Femur (tissue), 1 donor: ENCODE data around the gene LRRC23.

ENCODE experiments used
- DNase-seq: peaks from one replicate; pipeline ENCODE4 v3.0.0-alpha.2; 2017

The LRRC23 gene

DNA sequence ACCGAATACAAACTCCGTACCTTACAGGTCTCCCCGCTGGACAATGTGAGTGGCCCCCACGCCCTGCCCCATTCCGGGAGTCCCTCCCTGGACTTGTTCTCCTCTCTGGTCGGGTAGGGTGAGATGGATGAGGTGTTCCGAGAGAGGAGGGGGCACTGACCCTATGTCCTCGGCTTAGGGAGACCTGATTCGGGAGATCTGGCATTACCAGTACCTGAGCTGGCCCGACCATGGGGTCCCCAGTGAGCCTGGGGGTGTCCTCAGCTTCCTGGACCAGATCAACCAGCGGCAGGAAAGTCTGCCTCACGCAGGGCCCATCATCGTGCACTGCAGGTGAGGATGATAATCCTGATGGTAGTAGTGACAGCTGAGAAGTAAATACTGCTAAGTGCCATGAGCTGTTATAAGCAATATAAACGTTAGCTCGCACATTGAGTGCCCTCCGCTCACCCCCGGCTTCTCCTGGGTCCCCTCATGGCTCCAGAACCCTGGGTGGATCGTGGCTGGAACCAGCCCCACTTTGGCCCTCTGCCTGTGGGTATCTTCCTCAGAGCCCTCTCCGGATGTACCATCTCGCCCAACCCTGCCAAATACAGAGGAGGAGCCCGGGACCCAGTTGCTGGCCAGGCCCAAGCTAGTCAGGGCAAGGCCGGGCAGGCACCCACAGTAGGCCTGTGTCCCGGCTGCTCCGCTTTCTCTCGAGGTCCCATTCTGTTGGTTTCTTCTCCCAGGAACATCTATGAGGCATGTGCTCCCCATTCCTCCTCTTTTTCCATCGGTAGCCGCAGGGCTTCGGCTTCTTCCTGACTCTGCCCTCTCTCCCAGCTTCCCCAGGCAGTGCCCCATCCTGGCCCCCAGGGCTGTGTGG lies 53.4 kb downstream of the LRRC23 start:
- DNase-seq: no peak

DNA sequence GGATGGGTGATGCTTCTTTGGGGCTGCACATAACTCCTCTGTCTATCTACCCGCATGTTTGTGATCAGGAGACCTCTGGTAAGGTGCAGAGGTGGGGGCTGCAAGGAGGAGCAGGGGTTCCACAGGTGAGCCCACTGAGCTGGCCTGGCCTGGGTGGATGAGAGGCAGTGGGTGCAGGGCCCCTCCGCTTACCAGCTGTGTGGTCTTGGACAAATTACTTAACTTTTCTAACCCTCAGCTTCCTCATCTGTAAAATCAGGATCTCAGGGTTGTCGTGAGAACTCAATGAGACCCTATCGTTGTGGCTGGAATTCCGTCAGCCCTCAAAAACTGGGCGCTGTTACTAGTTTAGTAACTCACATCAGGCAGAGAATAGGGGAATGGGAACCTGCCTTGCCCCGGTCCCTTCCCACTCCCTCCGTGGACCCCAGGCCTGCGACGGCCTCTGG lies 54.0 kb downstream of the LRRC23 start:
- DNase-seq: no peak

DNA sequence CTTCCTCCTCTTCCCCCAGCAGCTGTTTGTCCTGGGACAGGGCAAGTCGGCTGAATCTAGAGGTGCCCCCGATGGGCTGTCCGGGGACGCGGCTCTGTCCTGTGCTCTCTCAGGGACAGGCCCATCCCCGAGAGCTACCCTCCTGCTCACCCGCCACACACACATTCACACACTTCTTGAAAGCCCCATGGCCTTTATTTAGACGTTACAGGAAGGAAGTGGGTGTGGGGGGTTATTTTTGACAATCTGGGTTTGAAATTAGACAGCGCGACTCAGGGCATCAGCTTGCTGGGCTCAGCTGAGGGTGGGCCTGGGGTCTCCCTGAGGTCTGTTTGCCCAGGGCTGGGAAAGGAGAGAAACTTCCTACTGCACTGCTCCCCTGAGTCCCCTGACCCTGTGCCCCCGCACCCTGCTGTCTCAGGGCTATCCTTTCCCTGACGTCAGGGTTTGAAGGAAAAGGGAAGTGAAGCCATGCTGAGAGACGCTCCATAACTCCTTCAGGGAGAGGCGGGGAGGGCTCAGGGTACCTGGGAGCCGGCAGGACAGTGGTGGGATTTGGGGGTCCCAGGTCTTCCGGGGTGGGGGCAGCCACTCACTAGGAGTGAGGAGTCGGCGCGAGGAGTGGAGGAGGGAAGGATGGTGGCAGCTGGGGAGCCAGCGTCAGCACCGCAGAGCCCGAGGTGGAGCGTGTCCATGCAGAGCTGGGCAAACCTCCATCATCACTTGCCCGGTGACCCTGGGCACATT lies 54.6 kb downstream of the LRRC23 start:
- peak; percentile 46 for DNase-seq

DNA sequence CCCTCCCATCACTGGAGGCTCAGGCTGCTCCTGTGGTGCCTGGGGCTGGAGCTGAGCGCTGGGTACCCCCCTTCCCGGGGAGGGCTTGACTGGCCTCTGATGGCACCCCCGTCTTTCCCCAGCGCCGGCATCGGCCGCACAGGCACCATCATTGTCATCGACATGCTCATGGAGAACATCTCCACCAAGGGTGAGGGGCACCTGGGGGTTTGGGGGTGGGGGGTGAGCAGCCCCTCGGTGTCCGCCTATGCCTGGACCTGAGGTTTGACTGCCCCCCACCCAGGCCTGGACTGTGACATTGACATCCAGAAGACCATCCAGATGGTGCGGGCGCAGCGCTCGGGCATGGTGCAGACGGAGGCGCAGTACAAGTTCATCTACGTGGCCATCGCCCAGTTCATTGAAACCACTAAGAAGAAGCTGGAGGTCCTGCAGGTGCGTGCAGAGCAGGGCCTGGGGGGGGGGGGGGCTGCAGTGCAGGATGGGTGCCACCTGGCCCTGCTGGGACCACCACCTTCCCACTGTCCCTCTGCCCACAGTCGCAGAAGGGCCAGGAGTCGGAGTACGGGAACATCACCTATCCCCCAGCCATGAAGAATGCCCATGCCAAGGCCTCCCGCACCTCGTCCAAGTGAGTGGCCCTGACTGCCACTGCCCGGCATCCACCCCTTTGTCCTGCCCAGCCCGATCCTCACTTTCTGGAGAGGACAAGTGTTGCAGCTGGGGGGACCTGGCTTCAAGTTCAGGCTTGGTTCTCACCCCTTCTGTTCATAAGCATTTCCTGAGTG lies 55.4 kb downstream of the LRRC23 start:
- DNase-seq: peak; percentile 26

DNA sequence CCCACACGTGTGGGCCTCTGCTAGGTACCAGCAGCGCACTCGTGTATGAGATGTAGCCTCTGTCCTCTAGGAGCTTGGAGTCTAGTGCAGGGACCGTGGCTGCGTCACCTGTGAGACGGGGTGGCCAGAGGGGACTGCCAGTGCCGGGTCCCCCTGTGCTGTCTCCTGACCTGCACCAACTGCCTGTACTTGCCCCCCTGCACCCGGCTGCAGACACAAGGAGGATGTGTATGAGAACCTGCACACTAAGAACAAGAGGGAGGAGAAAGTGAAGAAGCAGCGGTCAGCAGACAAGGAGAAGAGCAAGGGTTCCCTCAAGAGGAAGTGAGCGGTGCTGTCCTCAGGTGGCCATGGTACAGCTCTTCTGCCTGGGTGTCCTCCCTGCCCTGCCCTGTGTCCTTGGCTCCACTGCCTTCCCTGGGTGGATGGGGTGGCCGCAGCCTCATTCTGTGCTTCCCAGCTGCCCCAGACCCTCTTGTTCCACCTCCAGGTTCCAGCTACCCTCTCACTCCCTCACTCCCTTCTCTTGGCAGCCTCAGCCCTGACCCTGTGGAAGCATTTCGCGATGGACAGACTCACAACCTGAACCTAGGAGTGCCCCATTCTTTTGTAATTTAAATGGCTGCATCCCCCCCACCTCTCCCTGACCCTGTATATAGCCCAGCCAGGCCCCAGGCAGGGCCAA lies 56.1 kb downstream of the LRRC23 start:
- peak; percentile 49 for DNase-seq

DNA sequence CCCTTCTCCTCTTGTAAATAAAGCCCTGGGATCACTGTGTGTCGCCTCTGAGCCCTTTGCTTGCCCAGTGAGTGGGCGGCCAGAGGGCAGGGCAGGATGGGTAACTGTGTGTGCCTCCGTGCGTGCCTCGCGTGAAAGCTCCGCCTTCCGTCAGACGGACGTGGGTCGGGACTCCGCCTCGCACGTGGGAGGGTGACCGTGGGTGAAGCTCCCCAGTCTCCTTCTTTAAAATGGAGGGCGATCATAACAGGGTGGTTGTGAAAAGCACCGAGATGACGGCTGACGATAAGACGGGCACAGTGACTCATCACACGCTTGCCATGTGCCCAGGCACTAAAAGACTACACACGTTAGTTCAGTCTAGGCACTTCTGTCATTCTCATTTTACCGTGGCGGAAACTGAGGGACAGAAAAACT lies 56.7 kb downstream of the LRRC23 start:
- peak; percentile 30 for DNase-seq

DNA sequence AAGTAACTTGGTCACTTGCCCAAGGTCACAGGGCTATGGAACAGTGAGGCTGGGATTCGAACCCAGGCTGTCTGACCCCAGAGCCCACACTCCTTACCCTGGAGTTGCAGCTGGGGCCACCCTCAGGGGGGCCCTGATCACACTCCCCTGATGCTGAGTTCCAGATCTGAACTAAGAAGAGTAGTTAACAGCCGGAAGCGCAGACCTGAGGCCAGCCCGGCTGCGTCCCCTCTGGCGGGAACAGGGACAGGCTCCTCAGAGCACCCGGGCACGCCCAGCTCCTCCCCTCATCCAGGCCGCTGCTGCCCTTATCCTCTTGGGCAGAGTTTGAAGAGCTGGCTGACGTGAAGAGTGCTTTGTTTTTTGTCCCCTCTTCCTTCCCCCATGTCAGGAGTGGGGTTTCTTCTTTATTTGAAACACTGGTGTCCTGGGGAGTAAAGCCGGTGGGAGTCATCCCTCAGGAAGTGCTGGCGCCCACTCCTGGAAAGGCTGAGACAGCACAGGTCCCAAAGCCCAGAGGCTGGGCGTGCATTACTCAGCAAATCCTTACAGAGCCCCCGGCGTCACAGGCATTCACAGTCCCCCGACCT lies 57.2 kb downstream of the LRRC23 start:
- DNase-seq: peak; percentile 76

DNA sequence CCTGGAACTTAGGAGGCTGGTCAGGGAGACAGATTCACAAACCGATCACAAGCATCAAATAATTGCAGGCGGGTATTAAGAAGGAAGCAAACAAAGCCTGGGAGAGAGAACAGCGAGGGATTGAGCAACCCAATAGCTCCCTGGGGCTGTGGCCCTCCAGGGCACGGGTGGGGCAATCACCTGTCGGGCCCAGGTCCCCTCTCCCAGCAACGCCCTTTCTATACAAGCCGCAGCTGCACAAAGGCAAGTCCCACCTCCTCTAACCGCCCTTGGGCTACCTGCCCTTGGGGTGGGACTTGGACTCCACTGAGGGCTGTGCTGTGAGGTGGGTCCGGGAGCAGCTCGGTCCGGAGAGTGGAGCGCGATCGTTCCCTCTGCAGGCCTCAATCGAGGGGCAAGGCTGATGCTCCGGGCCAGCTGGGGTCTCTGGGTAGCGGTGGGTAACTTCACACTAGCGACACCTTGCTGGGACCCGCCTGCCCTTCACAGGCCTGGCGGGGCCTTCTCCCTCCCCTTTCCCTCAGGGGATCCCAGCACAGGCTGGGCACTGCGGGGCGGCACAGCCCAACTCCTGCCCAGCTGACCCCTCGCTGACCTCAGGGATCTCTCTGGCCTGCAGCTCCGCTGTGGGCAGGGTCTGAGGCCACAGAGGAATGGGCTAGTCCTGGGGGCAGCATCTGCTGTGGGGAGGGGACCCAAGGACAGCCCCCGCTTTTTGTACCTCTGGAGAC lies 57.8 kb downstream of the LRRC23 start:
- peak; percentile 33 for DNase-seq

DNA sequence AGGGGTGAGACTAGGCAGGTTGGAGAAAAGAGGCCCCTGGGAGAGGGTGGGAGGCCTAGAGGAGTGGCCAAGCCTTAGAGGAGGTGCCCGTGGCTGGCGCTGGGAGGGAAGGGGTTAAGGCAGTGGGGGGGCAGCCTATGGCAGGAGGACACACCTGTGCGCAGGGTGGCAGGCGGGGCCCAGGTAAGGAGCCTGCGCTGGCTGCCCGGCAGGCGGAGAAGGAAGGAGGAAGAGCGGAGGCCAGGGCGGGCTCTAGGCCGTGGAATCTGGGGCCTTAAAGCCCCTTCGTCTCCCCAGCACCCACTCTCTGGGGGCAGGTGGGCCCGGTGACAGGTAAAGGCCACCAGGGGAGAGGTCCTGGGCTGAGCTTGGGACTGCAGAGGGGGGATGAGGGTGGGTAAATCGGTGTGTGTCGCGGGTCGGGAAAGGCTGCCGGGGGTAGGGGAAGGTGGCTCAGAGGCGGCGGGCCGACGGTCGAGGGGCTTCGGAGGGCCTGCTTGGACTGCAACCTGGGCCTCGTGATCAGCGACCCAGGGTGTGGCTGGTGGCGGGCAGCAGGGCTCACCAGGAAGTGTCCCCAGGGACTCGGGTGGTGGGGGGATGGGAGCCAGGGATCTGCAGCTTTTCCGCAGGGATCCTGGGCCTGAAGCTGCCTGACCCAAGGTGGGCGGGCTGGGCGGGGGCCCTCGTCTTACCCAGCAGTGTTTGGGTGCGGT lies 58.6 kb downstream of the LRRC23 start:
- peak; percentile 43 for DNase-seq
